ENCODE results near the gene TESPA1. TPM values are rescaled to one million over a fixed set of nuclear protein-coding genes. Genes with fewer than 3 reads are reported as not detected.
A peak's percentile ranks its signal among the peaks of the same experiment; 100 is the strongest.

The TESPA1 gene
- total and polyA plus RNA-seq, 9 of the 15 experiments (the other 6 are each of a cell fraction or from before 2014, with no cell fraction given) = 0.72 to 7.1 (median 2.4) TPM

DNA sequence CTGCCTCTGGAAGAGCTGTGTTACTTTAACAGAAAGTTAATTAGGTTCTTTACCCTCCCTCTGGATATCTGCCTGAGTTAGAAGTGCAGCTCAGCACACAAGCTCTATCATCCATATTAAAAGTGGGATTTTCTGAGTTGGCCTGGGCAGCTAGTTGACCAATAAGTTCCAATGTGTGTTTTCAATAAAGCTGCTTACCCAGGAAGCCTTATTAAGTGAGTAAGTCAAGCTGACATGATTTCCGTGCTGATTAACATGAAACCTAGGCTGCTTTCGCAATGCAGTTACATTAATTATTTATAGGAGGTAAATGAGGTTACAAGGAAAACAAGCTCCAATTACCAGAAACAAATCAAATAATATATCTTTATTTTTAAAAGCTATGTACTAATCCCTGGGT lies 40.0 kb upstream of the TESPA1 start (continued):
- TF ChIP-seq ZNF124 (CRISPR knock-in tag; IDR thresholded peaks at IDR 0.05) (no peak), CREB1 (IDR thresholded peaks at IDR 0.05) (no peak), CREB1 (CRISPR knock-in tag; IDR thresholded peaks at IDR 0.05) (no peak), TBL1XR1 (IDR thresholded peaks at IDR 0.05; ENCODE audit: low read length in 2 of 2) (no peak), ZNF764 (CRISPR knock-in tag; IDR thresholded peaks at IDR 0.05; ENCODE audit: low read depth) (no peak)
- TF ChIP-seq, protein P1, sequence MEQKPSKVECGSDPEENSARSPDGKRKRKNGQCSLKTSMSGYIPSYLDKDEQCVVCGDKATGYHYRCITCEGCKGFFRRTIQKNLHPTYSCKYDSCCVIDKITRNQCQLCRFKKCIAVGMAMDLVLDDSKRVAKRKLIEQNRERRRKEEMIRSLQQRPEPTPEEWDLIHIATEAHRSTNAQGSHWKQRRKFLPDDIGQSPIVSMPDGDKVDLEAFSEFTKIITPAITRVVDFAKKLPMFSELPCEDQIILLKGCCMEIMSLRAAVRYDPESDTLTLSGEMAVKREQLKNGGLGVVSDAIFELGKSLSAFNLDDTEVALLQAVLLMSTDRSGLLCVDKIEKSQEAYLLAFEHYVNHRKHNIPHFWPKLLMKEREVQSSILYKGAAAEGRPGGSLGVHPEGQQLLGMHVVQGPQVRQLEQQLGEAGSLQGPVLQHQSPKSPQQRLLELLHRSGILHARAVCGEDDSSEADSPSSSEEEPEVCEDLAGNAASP (IDR thresholded peaks at IDR 0.05) = no peak

DNA sequence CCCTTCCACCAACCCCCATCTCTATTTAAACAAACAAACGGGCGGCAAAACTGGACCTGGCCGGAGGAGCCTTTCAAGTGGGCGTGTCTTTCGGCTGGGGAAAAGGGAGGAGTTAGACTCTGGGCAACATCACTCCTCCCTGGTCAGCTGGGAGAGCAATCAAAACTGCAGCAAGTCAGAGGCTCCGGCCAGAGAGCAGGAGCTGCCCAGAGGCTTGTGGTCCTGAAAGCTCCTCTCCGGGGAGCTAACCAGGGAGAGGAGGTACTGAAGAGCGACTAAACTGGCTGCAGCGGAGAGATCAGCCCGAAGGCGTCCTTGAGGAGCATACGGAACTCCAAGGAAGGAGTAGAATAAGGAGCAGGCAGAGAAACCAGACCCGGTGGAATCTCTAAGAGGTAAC lies 35.2 kb upstream of the TESPA1 start, which contains the start of gene NEUROD4:
TSS of gene NEUROD4 (plus strand) at position 191 of the 400 bp plus-strand sequence. CDS start 6,466 bp downstream, outside the sequence.
- FAIRE-seq (peak; percentile 87), DNase-seq (ENCODE audit: extremely low read depth in 1 of 4, low spot score in 3 of 4) (peak; percentile 36 to 73 (median 59)), ATAC-seq (peak; percentile 100)
- POLR2A ChIA-PET = no interaction called here
- H3K9me1 ChIP-seq (ENCODE audit: control insufficient read depth, insufficient read depth, low read length) = no peaks in the 10 kb centered on the region
- intact Hi-C loops (cut with micrococcal nuclease) = no loop called here
- no peak within 1 kb of the TSS for H3K4me2 ChIP-seq (ENCODE audit: insufficient read depth, low read length)
- H4K20me1 ChIP-seq (replicated peaks; ENCODE audit: control insufficient read depth, insufficient read depth, low read length) = no peaks in the 10 kb centered on the region
- no peak within 1 kb of the TSS for H3K27ac ChIP-seq (ENCODE audit: extremely low read depth, low read depth, low read length)
- H2AFZ ChIP-seq (ENCODE audit: low read depth, low read length) = no peak within 1 kb of the TSS
- BruUV-seq (replicated peaks) = no TSS peak
- H3K9ac ChIP-seq (ENCODE audit: insufficient read depth in 1 of 2, low read depth in 2 of 2, low read length in 2 of 2) = peak within 1 kb of the TSS in 1 of 2 experiments; percentile 68; a peak in 1 of 4 replicates
- H3K36me3 ChIP-seq (ENCODE audit: control insufficient read depth, insufficient read depth, low read length) = no peaks in the 10 kb centered on the region
- no peaks in the 10 kb centered on the region; a peak in 1 of 5 replicates for H3K4me1 ChIP-seq (replicated peaks in 1 of 2; ENCODE audit: control insufficient read depth in 2 of 2, insufficient read depth in 2 of 2, low read length in 2 of 2)
- no peak within 1 kb of the TSS for H3K4me3 ChIP-seq
- no peaks in the 10 kb centered on the region for H3K79me2 ChIP-seq (ENCODE audit: control insufficient read depth, insufficient read depth, low read length)
- CTCF ChIA-PET (ENCODE audit: low intra/inter-chr PET ratio) = no interaction called here
- H3K27me3 ChIP-seq (ENCODE audit: control insufficient read depth in 2 of 2, insufficient read depth in 2 of 2, low read length in 2 of 2) = peaks cover 0 to 7% of the 10 kb centered on the region in 2 experiments; a peak in 2 of 5 replicates
- WGBS (ENCODE audit: insufficient coverage, low coverage, missing lambda C conversion rate) = 8% methylated on average over 13 of the region's 13 CpGs
- in situ Hi-C loops (cut with MboI) = no loop called here
- no peaks in the 10 kb centered on the region for H3K9me3 ChIP-seq (replicated peaks; ENCODE audit: control insufficient read depth, insufficient read depth, low read depth, low read length)
- TF ChIP-seq, protein P2, sequence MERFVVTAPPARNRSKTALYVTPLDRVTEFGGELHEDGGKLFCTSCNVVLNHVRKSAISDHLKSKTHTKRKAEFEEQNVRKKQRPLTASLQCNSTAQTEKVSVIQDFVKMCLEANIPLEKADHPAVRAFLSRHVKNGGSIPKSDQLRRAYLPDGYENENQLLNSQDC (CRISPR knock-in tag; IDR thresholded peaks at IDR 0.05) = no peak
- TF ChIP-seq ETV5 (CRISPR knock-in tag; IDR thresholded peaks at IDR 0.05; ENCODE audit: low read depth) = no peak
- no peak for TF ChIP-seq ARHGAP35 (IDR thresholded peaks at IDR 0.05; ENCODE audit: partially characterized antibody)
- TF ChIP-seq, protein P3, sequence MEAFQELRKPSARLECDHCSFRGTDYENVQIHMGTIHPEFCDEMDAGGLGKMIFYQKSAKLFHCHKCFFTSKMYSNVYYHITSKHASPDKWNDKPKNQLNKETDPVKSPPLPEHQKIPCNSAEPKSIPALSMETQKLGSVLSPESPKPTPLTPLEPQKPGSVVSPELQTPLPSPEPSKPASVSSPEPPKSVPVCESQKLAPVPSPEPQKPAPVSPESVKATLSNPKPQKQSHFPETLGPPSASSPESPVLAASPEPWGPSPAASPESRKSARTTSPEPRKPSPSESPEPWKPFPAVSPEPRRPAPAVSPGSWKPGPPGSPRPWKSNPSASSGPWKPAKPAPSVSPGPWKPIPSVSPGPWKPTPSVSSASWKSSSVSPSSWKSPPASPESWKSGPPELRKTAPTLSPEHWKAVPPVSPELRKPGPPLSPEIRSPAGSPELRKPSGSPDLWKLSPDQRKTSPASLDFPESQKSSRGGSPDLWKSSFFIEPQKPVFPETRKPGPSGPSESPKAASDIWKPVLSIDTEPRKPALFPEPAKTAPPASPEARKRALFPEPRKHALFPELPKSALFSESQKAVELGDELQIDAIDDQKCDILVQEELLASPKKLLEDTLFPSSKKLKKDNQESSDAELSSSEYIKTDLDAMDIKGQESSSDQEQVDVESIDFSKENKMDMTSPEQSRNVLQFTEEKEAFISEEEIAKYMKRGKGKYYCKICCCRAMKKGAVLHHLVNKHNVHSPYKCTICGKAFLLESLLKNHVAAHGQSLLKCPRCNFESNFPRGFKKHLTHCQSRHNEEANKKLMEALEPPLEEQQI (IDR thresholded peaks at IDR 0.05) = 0 out of 2 replicates have a peak, but pooled peaks have one; percentile 20
- no peak for TF ChIP-seq ARID1B (IDR thresholded peaks at IDR 0.05)
- TF ChIP-seq ZNF445 (CRISPR knock-in tag; IDR thresholded peaks at IDR 0.05; ENCODE audit: low read depth) = no peak
- no peak for TF ChIP-seq MEF2A (IDR thresholded peaks at IDR 0.05; ENCODE audit: control insufficient read depth, low read depth, low read length)
- no peak for TF ChIP-seq SRSF1 (IDR thresholded peaks at IDR 0.05; ENCODE audit: low read depth, low read length)
- TF ChIP-seq BRCA1 (IDR thresholded peaks at IDR 0.05) = no peak
- TF ChIP-seq BRCA1 (CRISPR knock-in tag; IDR thresholded peaks at IDR 0.05) = no peak
- TF ChIP-seq GATAD2B (IDR thresholded peaks at IDR 0.05; ENCODE audit: borderline replicate concordance) = no peak
- no peak for TF ChIP-seq KAT7 (CRISPR knock-in tag; IDR thresholded peaks at IDR 0.05; ENCODE audit: borderline replicate concordance)
- no peak for TF ChIP-seq CCNT2 (IDR thresholded peaks at IDR 0.05; ENCODE audit: borderline replicate concordance, extremely low read depth, insufficient read length, low read depth, low read length)
- TF ChIP-seq ATF1 (CRISPR knock-in tag; IDR thresholded peaks at IDR 0.05) = no peak
- TF ChIP-seq ATF1 (tag; IDR thresholded peaks at IDR 0.05) = no peak
